Endothelial cell of umbilical vein (primary cell): ENCODE measurements around the gene TMEM182.

ENCODE experiments used
- EZH2 ChIP-seq: IDR thresholded peaks from 2 replicates; pipeline ENCODE4 v1.6.1; 2012; ENCODE audit warnings: borderline replicate concordance, low read depth, mild to moderate bottlenecking, moderate library complexity, low read length, inconsistent platforms; ENCODE audit not compliant: severe bottlenecking
- MAX ChIP-seq: IDR thresholded peaks from 2 replicates; pipeline ENCODE4 v1.6.1; 2011; ENCODE audit not compliant: insufficient read depth, insufficient read length
- MYC ChIP-seq: IDR thresholded peaks from one replicate; pipeline ENCODE4 v1.6.1; 2011; ENCODE audit warnings: mild to moderate bottlenecking, low read depth, low read length
- POLR2A ChIP-seq: IDR thresholded peaks from 2 replicates; pipeline ENCODE4 v1.6.1; 2012; ENCODE audit warnings: low read depth, mild to moderate bottlenecking, control low read depth, low read length
- POLR2AphosphoS5 ChIP-seq: IDR thresholded peaks from 2 replicates; pipeline ENCODE4 v1.6.1; 2012; ENCODE audit warnings: low read depth, mild to moderate bottlenecking, control low read depth, low read length, moderate library complexity; ENCODE audit not compliant: insufficient read depth
- TF ChIP-seq, protein P1 (sequence below), 2 donors: IDR thresholded peaks; 1 replicate in 1 of 2; 2 replicates in 1 of 2; pipeline ENCODE4 v1.5.1; 2011; ENCODE audit warnings: low read length in 2 of 2, mild to moderate bottlenecking in 2 of 2, moderate library complexity in 2 of 2, control low read depth in 1 of 2, inconsistent platforms in 1 of 2, low read depth in 1 of 2; ENCODE audit not compliant: insufficient read depth in 1 of 2; ENCODE audit errors: extremely low read depth in 1 of 2

DNA sequence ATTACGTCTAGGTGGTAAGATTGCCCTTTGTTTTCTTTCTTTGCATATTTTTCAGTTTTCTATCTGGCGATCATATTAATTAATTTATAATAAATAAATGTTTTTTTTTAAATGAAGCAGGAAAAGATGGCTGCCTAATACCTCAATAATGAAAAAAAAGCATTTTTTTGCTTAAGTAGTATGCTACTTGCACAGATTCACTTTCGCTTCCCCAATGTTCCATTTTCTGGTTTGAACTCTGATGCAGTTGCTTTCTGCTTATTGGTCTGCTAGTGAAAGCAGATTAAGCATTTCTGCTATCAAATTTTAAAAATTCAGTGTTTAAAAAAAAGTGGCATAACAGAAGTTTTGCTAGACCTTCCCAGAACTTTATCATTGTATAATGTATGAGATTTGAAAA is 11.9 kb upstream of the TMEM182 start:
- TF ChIP-seq, protein P1, sequence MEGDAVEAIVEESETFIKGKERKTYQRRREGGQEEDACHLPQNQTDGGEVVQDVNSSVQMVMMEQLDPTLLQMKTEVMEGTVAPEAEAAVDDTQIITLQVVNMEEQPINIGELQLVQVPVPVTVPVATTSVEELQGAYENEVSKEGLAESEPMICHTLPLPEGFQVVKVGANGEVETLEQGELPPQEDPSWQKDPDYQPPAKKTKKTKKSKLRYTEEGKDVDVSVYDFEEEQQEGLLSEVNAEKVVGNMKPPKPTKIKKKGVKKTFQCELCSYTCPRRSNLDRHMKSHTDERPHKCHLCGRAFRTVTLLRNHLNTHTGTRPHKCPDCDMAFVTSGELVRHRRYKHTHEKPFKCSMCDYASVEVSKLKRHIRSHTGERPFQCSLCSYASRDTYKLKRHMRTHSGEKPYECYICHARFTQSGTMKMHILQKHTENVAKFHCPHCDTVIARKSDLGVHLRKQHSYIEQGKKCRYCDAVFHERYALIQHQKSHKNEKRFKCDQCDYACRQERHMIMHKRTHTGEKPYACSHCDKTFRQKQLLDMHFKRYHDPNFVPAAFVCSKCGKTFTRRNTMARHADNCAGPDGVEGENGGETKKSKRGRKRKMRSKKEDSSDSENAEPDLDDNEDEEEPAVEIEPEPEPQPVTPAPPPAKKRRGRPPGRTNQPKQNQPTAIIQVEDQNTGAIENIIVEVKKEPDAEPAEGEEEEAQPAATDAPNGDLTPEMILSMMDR (IDR thresholded peaks at IDR 0.05; ENCODE audit: extremely low read depth in 1 of 2, insufficient read depth in 1 of 2, low read depth in 1 of 2, low read length in 2 of 2) = no peak
- TF ChIP-seq POLR2A (no peak), MAX (no peak), MYC (no peak), EZH2 (no peak), POLR2AphosphoS5 (no peak)
